Glutamatergic neuron (in vitro differentiated cells): ENCODE data around the gene RUFY1. TPM values are rescaled to one million over a fixed set of nuclear protein-coding genes. Genes with fewer than 3 reads are reported as not detected.
"Not testable (repeated sequence)": the region's sequence is repeated elsewhere in the genome, so short reads cannot be mapped to it uniquely, and the experiment has no call there.

ENCODE experiments used
- DNase-seq: peaks from one replicate; pipeline ENCODE4 v3.0.0; 2022
- H3K27ac Mint-ChIP-seq: one replicate; pipeline ENCODE4 v1.8.0; 2020; ENCODE audit warnings: mild to moderate bottlenecking, mixed read lengths, inconsistent platforms; ENCODE audit not compliant: unreplicated experiment
- H3K27me3 Mint-ChIP-seq: one replicate; pipeline ENCODE4 v1.8.0; 2020; ENCODE audit warnings: mild to moderate bottlenecking, moderate library complexity, mixed read lengths, inconsistent platforms; ENCODE audit not compliant: unreplicated experiment
- H3K36me3 Mint-ChIP-seq: one replicate; pipeline ENCODE4 v1.8.0; 2020; ENCODE audit warnings: mild to moderate bottlenecking, mixed read lengths, inconsistent platforms; ENCODE audit not compliant: unreplicated experiment
- H3K4me1 Mint-ChIP-seq: one replicate; pipeline ENCODE4 v1.8.0; 2020; ENCODE audit warnings: mild to moderate bottlenecking, low read depth, mixed read lengths, inconsistent platforms; ENCODE audit not compliant: unreplicated experiment
- H3K4me3 Mint-ChIP-seq: one replicate; pipeline ENCODE4 v1.8.0; 2020; ENCODE audit warnings: mild to moderate bottlenecking, mixed read lengths, inconsistent platforms; ENCODE audit not compliant: unreplicated experiment
- H3K9me3 Mint-ChIP-seq: one replicate; pipeline ENCODE4 v1.8.0; 2020; ENCODE audit warnings: mild to moderate bottlenecking, moderate library complexity, mixed read lengths, inconsistent platforms; ENCODE audit not compliant: unreplicated experiment
- total RNA-seq: library from RNA; stranded (reverse); fragmentation: NEBNext Ultra II Directional; extraction: Animal tissue kit (Norgen Biotek cat#: 25700); gene quantifications from one replicate; pipeline ENCODE4 v1.2.1, GENCODE V29; 2021; ENCODE audit not compliant: unreplicated experiment
- TF ChIP-seq, protein P1 (sequence below): fragments of 200-600 bp; sonication (generic); IDR thresholded peaks from one replicate; pipeline ENCODE4 v1.5.0; 2021; ENCODE audit not compliant: partially characterized antibody, unreplicated experiment

Gene RUFY1
- total RNA-seq, 1 donor from 2014 or later = 30.4 TPM

DNA sequence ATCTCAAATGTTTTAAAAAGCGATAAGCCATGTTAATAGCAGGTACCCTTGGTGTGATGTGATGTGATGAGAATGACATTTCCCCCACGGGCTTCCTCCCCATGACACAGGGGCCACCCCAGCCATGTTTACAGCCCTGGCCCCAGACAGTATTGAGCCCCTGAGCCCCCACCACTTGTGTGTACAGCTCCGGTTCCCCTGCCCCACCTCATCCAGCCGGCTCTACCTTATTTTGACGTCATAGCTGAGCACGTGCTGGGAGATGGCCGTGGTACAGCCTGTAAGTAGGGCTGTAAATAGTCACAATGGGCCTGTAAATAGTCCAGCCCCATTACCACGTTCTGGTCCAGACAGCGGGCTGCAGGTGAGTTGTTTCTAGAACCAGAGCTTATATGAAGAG is 98.1 kb downstream of the RUFY1 start:
- H3K27ac Mint-ChIP-seq = no peak overlapping the region
- no peaks in the 10 kb centered on the region for H3K36me3 Mint-ChIP-seq
- peaks cover 4% of the 10 kb centered on the region for H3K9me3 Mint-ChIP-seq
- peaks cover 4% of the 10 kb centered on the region for H3K4me1 Mint-ChIP-seq
- TF ChIP-seq, protein P1, sequence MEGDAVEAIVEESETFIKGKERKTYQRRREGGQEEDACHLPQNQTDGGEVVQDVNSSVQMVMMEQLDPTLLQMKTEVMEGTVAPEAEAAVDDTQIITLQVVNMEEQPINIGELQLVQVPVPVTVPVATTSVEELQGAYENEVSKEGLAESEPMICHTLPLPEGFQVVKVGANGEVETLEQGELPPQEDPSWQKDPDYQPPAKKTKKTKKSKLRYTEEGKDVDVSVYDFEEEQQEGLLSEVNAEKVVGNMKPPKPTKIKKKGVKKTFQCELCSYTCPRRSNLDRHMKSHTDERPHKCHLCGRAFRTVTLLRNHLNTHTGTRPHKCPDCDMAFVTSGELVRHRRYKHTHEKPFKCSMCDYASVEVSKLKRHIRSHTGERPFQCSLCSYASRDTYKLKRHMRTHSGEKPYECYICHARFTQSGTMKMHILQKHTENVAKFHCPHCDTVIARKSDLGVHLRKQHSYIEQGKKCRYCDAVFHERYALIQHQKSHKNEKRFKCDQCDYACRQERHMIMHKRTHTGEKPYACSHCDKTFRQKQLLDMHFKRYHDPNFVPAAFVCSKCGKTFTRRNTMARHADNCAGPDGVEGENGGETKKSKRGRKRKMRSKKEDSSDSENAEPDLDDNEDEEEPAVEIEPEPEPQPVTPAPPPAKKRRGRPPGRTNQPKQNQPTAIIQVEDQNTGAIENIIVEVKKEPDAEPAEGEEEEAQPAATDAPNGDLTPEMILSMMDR = no peak
- DNase-seq = no peak
- no peak overlapping the region for H3K4me3 Mint-ChIP-seq
- H3K27me3 Mint-ChIP-seq = no peaks in the 10 kb centered on the region

DNA sequence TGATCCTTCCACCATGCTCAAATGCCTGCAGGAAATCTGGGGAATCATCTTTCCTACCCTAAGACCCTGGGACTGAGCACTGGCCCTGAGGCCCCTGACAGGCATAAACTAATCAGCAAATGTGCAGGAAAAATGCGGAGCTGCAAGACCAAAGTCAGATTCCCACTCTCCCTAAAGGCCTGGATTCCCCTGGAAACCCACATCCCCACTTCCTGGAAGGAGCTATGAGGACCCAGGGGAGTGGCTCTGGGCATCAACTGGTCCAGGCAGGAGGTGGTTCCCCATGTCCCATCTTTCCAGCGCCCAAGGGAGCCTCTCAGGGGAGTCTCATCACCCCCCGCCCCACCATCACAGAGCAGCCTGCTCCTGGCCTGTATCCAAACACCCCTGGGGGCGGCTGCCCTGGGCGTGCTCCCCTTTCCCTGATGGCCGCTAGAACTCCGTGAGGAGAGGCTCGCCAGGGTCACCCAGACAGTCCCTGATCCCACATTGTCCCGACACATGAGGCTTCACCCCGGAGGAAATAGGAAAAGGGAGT is 98.9 kb downstream of the RUFY1 start:
- not testable (repeated sequence) for DNase-seq, H3K9me3 Mint-ChIP-seq, H3K4me3 Mint-ChIP-seq, H3K27ac Mint-ChIP-seq, H3K36me3 Mint-ChIP-seq, H3K4me1 Mint-ChIP-seq, H3K27me3 Mint-ChIP-seq

DNA sequence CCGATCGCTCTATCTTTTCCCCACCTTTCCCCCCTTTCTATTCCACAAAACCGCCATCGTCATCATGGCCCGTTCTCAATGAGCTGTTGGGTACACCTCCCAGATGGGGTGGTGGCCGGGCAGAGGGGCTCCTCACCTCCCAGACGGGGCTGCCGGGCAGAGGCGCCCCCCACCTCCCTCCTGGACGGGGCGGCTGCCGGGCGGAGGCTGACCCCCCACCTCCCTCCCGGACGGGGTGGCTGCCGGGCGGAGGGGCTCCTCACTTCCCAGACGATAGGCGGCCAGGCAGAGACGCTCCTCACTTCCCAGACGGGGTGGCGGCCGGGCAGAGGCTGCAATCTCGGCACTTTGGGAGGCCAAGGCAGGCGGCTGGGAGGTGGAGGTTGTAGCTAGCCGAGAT is 99.9 kb downstream of the RUFY1 start:
- DNase-seq, H3K4me3 Mint-ChIP-seq, H3K27ac Mint-ChIP-seq, H3K36me3 Mint-ChIP-seq, H3K27me3 Mint-ChIP-seq, H3K9me3 Mint-ChIP-seq, H3K4me1 Mint-ChIP-seq: not testable (repeated sequence)

DNA sequence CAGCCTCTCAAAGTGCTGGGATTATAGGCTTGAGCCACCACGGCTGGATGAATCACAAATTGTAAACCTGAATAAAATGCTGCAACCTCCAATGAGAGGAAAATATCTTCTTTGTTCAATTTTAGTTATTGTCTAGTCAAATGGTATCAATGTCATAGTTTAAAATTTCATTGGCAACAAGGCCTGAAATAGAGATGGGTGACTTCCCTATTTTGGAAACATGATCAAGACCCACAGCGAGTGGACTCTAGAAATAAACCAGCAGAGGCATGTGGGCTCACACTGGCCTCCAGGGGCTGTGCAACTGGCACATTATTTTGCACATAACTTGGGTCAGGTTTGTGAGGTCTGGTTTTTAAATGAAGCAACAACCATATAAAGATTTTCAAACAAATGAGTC is 102.8 kb downstream of the RUFY1 start:
- not testable (repeated sequence) for H3K4me3 Mint-ChIP-seq, H3K9me3 Mint-ChIP-seq, H3K4me1 Mint-ChIP-seq, H3K27ac Mint-ChIP-seq, DNase-seq, H3K27me3 Mint-ChIP-seq, H3K36me3 Mint-ChIP-seq

DNA sequence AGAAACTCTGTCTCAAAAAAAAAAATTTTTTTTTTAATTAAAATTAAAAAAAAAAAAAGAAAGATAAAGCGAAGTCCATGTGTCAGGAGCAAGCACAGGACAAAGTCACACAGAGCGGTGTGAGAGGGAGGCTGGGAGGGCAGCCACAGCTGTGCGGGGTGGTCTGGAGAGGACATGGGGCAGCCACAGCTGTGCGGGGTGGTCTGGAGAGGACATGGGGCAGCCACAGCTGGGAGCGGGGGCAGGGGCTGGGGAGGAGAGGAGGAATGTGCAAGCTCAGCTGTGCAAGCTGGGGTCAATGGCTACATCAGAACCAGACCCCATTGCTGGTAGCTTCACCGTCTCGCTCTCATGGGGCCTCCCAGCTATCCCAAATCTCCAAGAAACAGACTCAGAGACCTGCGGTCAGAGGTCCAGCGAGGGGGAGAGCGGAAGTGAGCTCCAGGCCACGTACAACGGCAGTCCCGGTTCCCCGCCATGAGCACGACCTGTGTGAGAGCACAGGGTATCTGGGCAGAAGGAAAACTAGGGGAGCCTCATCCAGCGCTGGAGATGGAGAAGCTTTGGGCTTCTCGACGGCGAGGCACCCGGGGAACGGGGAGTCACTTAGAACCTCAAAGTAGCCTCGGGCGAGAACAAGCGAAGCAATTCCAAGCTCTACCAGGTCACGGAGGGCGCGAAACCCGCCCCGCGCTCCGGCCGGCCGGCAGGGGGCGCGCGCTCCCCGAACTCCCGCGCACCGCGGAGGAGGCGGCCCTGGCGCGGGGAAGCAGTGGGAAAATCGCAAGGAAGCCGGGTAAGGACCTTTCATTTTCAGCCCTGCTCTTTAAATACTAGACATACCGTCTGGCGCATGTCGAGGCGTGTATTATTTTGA is 107.2 kb downstream of the RUFY1 start:
- H3K27ac Mint-ChIP-seq, DNase-seq, H3K27me3 Mint-ChIP-seq, H3K36me3 Mint-ChIP-seq, H3K4me1 Mint-ChIP-seq, H3K9me3 Mint-ChIP-seq, H3K4me3 Mint-ChIP-seq: not testable (repeated sequence)

DNA sequence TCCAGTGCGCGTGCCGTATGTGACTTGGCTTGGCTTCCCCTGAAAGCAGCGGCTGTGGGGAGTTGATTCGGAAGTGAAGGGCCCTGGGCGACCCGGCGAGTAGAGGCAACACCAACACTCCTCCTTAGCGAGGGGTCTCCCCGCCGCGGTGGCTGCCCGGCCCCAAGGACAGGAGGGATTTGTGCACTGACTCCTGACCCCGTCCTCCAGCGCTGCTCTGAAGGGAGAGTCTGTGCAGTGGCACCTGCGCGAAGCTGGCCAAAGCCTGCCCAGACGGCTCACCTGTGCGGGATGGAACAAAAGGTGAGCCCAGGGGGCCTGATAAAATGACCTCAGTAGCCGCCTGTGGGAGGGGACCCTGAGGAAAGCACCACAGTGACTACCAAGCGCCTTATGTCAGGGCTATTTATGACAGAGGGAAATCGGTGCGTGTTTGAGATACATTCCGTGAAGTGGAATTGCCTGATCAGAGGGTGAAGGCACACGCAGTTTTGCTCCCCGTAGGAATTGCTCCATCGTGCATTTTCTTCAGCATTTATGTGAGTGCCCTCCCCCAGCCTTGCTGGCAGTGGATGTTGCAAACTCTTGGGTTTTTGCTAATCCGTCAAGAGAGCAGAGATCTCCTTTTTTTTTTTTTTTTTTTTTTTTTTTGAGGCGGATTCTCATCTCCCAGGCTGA is 108.0 kb downstream of the RUFY1 start:
- H3K4me1 Mint-ChIP-seq, H3K9me3 Mint-ChIP-seq, DNase-seq, H3K27me3 Mint-ChIP-seq, H3K36me3 Mint-ChIP-seq: not testable (repeated sequence)
- H3K4me3 Mint-ChIP-seq = peak overlapping the region; percentile 83
- H3K27ac Mint-ChIP-seq = peak overlapping the region; percentile 43

Other genes starting within 250 kb of the RUFY1 start
- gene ADAMTS2, start 205.1 kb upstream of the RUFY1 start, total RNA-seq = 23.5 TPM
- 1,021 TPM for gene HNRNPH1, start 73.1 kb downstream of the RUFY1 start, total RNA-seq
- gene CBY3, start 130.5 kb downstream of the RUFY1 start, total RNA-seq = not detected
- 363 TPM for gene CANX, start 148.4 kb downstream of the RUFY1 start, total RNA-seq
- gene MAML1, start 182.3 kb downstream of the RUFY1 start, total RNA-seq = 30.0 TPM
- gene LTC4S, start 243.4 kb downstream of the RUFY1 start, total RNA-seq = 0.91 TPM